SK-N-MC (cell line): ENCODE results near the gene BMPR1A.

Source experiments
- EZH2 ChIP-seq: fragments of 200-600 bp; sonication (generic); IDR thresholded peaks from one replicate; pipeline ENCODE4 v1.6.1; 2017; ENCODE audit warnings: antibody characterized with exemption
- POLR2AphosphoS5 ChIP-seq: IDR thresholded peaks from 2 replicates; pipeline ENCODE4 v1.6.1; 2012; ENCODE audit warnings: mild to moderate bottlenecking, low read depth, low read length, borderline replicate concordance

- TF ChIP-seq EZH2 (no peak), POLR2AphosphoS5 (no peak)
Observed at GRCh38 chr10:86962136-86962980, 205.9 kb downstream of the BMPR1A start.
